GM23248 (cell line): ENCODE results near the gene FREM1.

ENCODE experiments used
- EZH2 ChIP-seq: fragments of 200-600 bp; sonication (generic); IDR thresholded peaks from 2 replicates; pipeline ENCODE4 v1.6.1; 2018; ENCODE audit warnings: antibody characterized with exemption, mild to moderate bottlenecking; ENCODE audit not compliant: insufficient read depth, poor library complexity, severe bottlenecking
- EZH2phosphoT487 ChIP-seq: fragments of 200-600 bp; sonication (generic); IDR thresholded peaks from 2 replicates; pipeline ENCODE4 v1.6.1; 2018; ENCODE audit warnings: antibody characterized with exemption, moderate library complexity, mild to moderate bottlenecking, low read depth; ENCODE audit not compliant: insufficient read depth

DNA sequence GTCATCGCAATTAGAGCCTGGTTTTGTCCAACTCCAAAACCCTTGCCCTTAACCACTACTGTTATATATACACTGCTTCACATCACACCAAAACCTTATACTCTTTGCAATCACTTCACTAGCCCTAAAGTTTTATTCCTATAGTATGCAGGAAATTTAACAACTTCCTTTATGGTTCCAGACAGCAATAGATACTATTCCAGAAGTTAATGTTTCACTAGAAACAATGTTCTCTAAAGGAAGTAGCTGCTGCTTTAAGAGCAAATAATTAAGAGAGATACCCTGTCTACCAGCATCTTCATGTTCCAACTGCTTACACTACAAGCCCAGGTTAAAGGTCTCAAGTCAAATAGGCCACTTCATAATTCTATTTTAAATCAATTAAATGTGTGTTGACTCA is 22.0 kb downstream of the FREM1 start:
- TF ChIP-seq EZH2 (no peak), EZH2phosphoT487 (no peak)
